SK-N-SH (cell line): Measurements from ENCODE around the gene LST1. TPM values are rescaled to one million over a fixed set of nuclear protein-coding genes. Genes with fewer than 3 reads are reported as not detected.

Experiments
- CTCF ChIA-PET: fragments of 300-600, 350-600 bp; formaldehyde crosslinking; extraction: SDS; loops from one replicate; lab custom pipeline; 2021; lab: Yijun Ruan, JAX
- POLR2A ChIA-PET: fragments of 350-600 bp; sonication (Branson Sonifier 250); formaldehyde crosslinking; extraction: SDS; loops from one replicate; lab custom pipeline; 2020; ENCODE audit warnings: antibody characterized with exemption, inconsistent platforms; lab: Yijun Ruan, JAX
- DNase-seq: peaks from one replicate; pipeline ENCODE4 v3.0.0; 2012
- H2AFZ ChIP-seq: fragments of 200-600 bp; sonication (generic); 2 replicates; pipeline ENCODE4 v1.8.1; 2016; ENCODE audit warnings: antibody characterized with exemption, mild to moderate bottlenecking, low read depth
- H3F3A ChIP-seq: fragments of 200-600 bp; sonication (generic); replicated peaks from 2 replicates; pipeline ENCODE3; 2016; ENCODE audit warnings: antibody characterized with exemption, mild to moderate bottlenecking; ENCODE audit not compliant: insufficient read depth
- H3K27ac ChIP-seq, 2 experiments: fragments of 200-500 bp in 1 of 2; fragments of 200-600 bp in 1 of 2; sonication (Bioruptor generic) in 1 of 2; sonication (generic), shearing (Covaris generic) in 1 of 2; 2 replicates each; pipeline versions ENCODE4 v1.5.1 to v1.6.1; 2014 to 2016; ENCODE audit warnings: low read depth in 2 of 2, inconsistent platforms in 1 of 2, low read length in 1 of 2, mild to moderate bottlenecking in 1 of 2, mixed read lengths in 1 of 2
- H3K27me3 ChIP-seq: fragments of 200-600 bp; sonication (generic), shearing (Covaris generic); 2 replicates; pipeline ENCODE4 v1.6.1; 2016; ENCODE audit warnings: mixed run types; ENCODE audit not compliant: insufficient read depth
- H3K36me3 ChIP-seq, 2 experiments: fragments of 200-500 bp in 1 of 2; fragments of 200-600 bp in 1 of 2; sonication (Bioruptor generic) in 1 of 2; sonication (generic) in 1 of 2; replicated peaks in 1 of 2; 2 replicates each; pipeline versions ENCODE3 to v1.5.1; 2014 to 2016; ENCODE audit warnings: low read length in 1 of 2, mild to moderate bottlenecking in 1 of 2; ENCODE audit not compliant: insufficient read depth in 2 of 2, control insufficient read depth in 1 of 2
- H3K4me1 ChIP-seq, 2 experiments: fragments of 200-500 bp in 1 of 2; fragments of 200-600 bp in 1 of 2; sonication (Bioruptor generic) in 1 of 2; sonication (generic), shearing (Covaris generic) in 1 of 2; 2 replicates each; pipeline versions ENCODE4 v1.5.1 to v1.6.1; 2014 to 2016; ENCODE audit warnings: low read depth in 1 of 2, low read length in 1 of 2, mixed run types in 1 of 2; ENCODE audit not compliant: insufficient read depth in 2 of 2, control insufficient read depth in 1 of 2
- H3K4me2 ChIP-seq: fragments of 200-600 bp; sonication (generic), shearing (Covaris generic); 2 replicates; pipeline ENCODE4 v1.6.1; 2017; ENCODE audit warnings: mixed run types
- H3K4me3 ChIP-seq, 2 experiments: fragments of 200-500 bp in 1 of 2; fragments of 200-600 bp in 1 of 2; sonication (Bioruptor generic) in 1 of 2; sonication (generic), shearing (Covaris generic) in 1 of 2; 2 replicates each; pipeline versions ENCODE4 v1.5.1 to v1.8.1; 2014 to 2016; ENCODE audit warnings: low read depth in 2 of 2, inconsistent platforms in 1 of 2, low read length in 1 of 2, mild to moderate bottlenecking in 1 of 2, mixed read lengths in 1 of 2, moderate library complexity in 1 of 2
- H3K79me2 ChIP-seq: fragments of 200-600 bp; sonication (generic); 2 replicates; pipeline ENCODE4 v1.8.1; 2017; ENCODE audit warnings: mild to moderate bottlenecking; ENCODE audit not compliant: insufficient read depth
- H3K9ac ChIP-seq: fragments of 200-600 bp; sonication (generic); 2 replicates; pipeline ENCODE4 v1.6.1; 2017; ENCODE audit warnings: mixed run types
- H3K9me2 ChIP-seq: fragments of 200-600 bp; sonication (generic); 2 replicates; pipeline ENCODE4 v1.6.1; 2017; ENCODE audit warnings: mixed run types
- H3K9me3 ChIP-seq: fragments of 200-600 bp; sonication (generic); 2 replicates; pipeline ENCODE4 v1.6.1; 2017; ENCODE audit warnings: mixed run types, mild to moderate bottlenecking, moderate library complexity
- H4K20me1 ChIP-seq: fragments of 200-600 bp; sonication (generic); 2 replicates; pipeline ENCODE4 v1.6.1; 2017; ENCODE audit warnings: mild to moderate bottlenecking, mixed run types; ENCODE audit not compliant: insufficient read depth
- CTCF ChIP-seq: fragments of 200-600 bp; sonication (generic); IDR thresholded peaks from 2 replicates; pipeline ENCODE4 v1.6.1; 2017; ENCODE audit warnings: antibody characterized with exemption, mild to moderate bottlenecking, moderate library complexity
- ELF1 ChIP-seq: IDR thresholded peaks from 2 replicates; pipeline ENCODE4 v1.4.0; 2012
- EP300 ChIP-seq, 2 experiments: IDR thresholded peaks; 2 replicates each; pipeline versions ENCODE4 v1.4.0 to v1.6.1; 2012; ENCODE audit warnings: borderline replicate concordance in 1 of 2, low read depth in 1 of 2, low read length in 1 of 2
- EZH2phosphoT487 ChIP-seq: fragments of 200-600 bp; sonication (generic); IDR thresholded peaks from 2 replicates; pipeline ENCODE4 v1.6.1; 2017; ENCODE audit warnings: low read depth, mixed run types, mild to moderate bottlenecking, antibody characterized with exemption, moderate library complexity, borderline replicate concordance
- FOSL2 ChIP-seq: IDR thresholded peaks from 2 replicates; pipeline ENCODE4 v1.4.0; 2012; ENCODE audit warnings: low read depth, mild to moderate bottlenecking, moderate library complexity, borderline replicate concordance
- FOXM1 ChIP-seq: IDR thresholded peaks from 2 replicates; pipeline ENCODE4 v1.4.0; 2012; ENCODE audit warnings: low read depth, mild to moderate bottlenecking
- GABPA ChIP-seq: IDR thresholded peaks from 2 replicates; pipeline ENCODE4 v1.4.0; 2012; ENCODE audit warnings: low read depth, mild to moderate bottlenecking
- JUND ChIP-seq: IDR thresholded peaks from 2 replicates; pipeline ENCODE4 v1.4.0; 2012
- MEF2A ChIP-seq: IDR thresholded peaks from 2 replicates; pipeline ENCODE4 v1.4.0; 2012; ENCODE audit warnings: low read depth, borderline replicate concordance
- NFIC ChIP-seq: IDR thresholded peaks from 2 replicates; pipeline ENCODE4 v1.4.0; 2012; ENCODE audit warnings: borderline replicate concordance
- RAD21 ChIP-seq: IDR thresholded peaks from 2 replicates; pipeline ENCODE4 v1.6.1; 2012; ENCODE audit warnings: mild to moderate bottlenecking, low read length
- RCOR1 ChIP-seq: fragments of 150-350 bp; IDR thresholded peaks from 2 replicates; pipeline ENCODE4 v1.6.1; 2017; ENCODE audit warnings: antibody characterized with exemption, low read length
- RFX5 ChIP-seq: IDR thresholded peaks from 2 replicates; pipeline ENCODE4 v1.6.1; 2012; ENCODE audit warnings: mild to moderate bottlenecking, improper control_type of control experiment, low read length
- SMC3 ChIP-seq: IDR thresholded peaks from 2 replicates; pipeline ENCODE4 v1.6.1; 2012; ENCODE audit warnings: low read depth, low read length, improper control_type of control experiment
- TCF12 ChIP-seq: IDR thresholded peaks from 2 replicates; pipeline ENCODE4 v1.4.0; 2012
- TEAD4 ChIP-seq: IDR thresholded peaks from 2 replicates; pipeline ENCODE4 v1.4.0; 2012; ENCODE audit warnings: mild to moderate bottlenecking, borderline replicate concordance; ENCODE audit not compliant: insufficient read depth
- USF1 ChIP-seq: IDR thresholded peaks from 2 replicates; pipeline ENCODE4 v1.4.0; 2012; ENCODE audit warnings: low read depth, borderline replicate concordance
- YY1 ChIP-seq: IDR thresholded peaks from 2 replicates; pipeline ENCODE4 v1.4.0; 2012; ENCODE audit warnings: low read depth, mild to moderate bottlenecking
- WGBS: methylation state at CpG from one replicate; pipeline ENCODE4 v1.1.6; 2017; ENCODE audit warnings: low lambda C conversion rate; 5-methylcytosine and 5-hydroxymethylcytosine counted together
- polyA plus RNA-seq, 3 experiments: library from polyadenylated mRNA; depleted of rRNA; stranded (reverse); fragments of >200 nt; gene quantifications; 2 replicates each; pipeline ENCODE4 v1.2.3, GENCODE V29; 2012
- TF ChIP-seq, protein P1 (sequence below): IDR thresholded peaks from 2 replicates; pipeline ENCODE4 v1.6.1; 2012; ENCODE audit warnings: mild to moderate bottlenecking, low read depth, low read length, moderate library complexity

LST1 gene
- polyA plus RNA-seq, 1 of the 3 experiments (the other 2 are of a cell fraction) = not detected

GRCh38 chr6:31607317-31607716 lies 21.2 kb downstream of the LST1 start:
- no peaks in the 10 kb centered on the region for H3K36me3 ChIP-seq
- H3K4me3 ChIP-seq = no peak overlapping the region
- 76% methylated on average over 1 of the region's 1 CpG for WGBS
- H3K4me2 ChIP-seq = no peak overlapping the region
- no peak for TF ChIP-seq TEAD4
- no peak for TF ChIP-seq RFX5
- no peak for TF ChIP-seq JUND
- no peak for TF ChIP-seq TCF12
- TF ChIP-seq EZH2phosphoT487 = no peak
- TF ChIP-seq SMC3 = no peak
- no peak for TF ChIP-seq FOXM1
- TF ChIP-seq RAD21 = no peak
- TF ChIP-seq EP300 (IDR thresholded peaks at IDR 0.05; ENCODE audit: borderline replicate concordance in 1 of 2, low read depth in 1 of 2, low read length in 1 of 2) = no peak
- no peak for TF ChIP-seq USF1
- TF ChIP-seq MEF2A = no peak
- TF ChIP-seq YY1 = no peak
- no peaks in the 10 kb centered on the region for H3K27me3 ChIP-seq
- POLR2A ChIA-PET = interaction anchor here (1.0 kb wide), 1 partner anchor 65 kb away, joined by 6 read pairs; the partner anchor contains the start of gene DDX39B
- no peaks in the 10 kb centered on the region for H3K9me2 ChIP-seq
- H3K9ac ChIP-seq = no peak overlapping the region
- no peaks in the 10 kb centered on the region for H3F3A ChIP-seq
- CTCF ChIA-PET = interaction anchor here (1.8 to 1.9 kb wide), 2 partner anchors 9 to 27 kb away, joined by 5 to 12 read pairs; no protein-coding TSS in a partner anchor
- no peak overlapping the region for H3K27ac ChIP-seq
- H3K4me1 ChIP-seq = no peaks in the 10 kb centered on the region; a peak in 1 of 4 replicates
- no peaks in the 10 kb centered on the region for H3K9me3 ChIP-seq
- H3K79me2 ChIP-seq = no peaks in the 10 kb centered on the region
- DNase-seq = no peak
- no peak overlapping the region for H2AFZ ChIP-seq
- H4K20me1 ChIP-seq = no peaks in the 10 kb centered on the region

DNA sequence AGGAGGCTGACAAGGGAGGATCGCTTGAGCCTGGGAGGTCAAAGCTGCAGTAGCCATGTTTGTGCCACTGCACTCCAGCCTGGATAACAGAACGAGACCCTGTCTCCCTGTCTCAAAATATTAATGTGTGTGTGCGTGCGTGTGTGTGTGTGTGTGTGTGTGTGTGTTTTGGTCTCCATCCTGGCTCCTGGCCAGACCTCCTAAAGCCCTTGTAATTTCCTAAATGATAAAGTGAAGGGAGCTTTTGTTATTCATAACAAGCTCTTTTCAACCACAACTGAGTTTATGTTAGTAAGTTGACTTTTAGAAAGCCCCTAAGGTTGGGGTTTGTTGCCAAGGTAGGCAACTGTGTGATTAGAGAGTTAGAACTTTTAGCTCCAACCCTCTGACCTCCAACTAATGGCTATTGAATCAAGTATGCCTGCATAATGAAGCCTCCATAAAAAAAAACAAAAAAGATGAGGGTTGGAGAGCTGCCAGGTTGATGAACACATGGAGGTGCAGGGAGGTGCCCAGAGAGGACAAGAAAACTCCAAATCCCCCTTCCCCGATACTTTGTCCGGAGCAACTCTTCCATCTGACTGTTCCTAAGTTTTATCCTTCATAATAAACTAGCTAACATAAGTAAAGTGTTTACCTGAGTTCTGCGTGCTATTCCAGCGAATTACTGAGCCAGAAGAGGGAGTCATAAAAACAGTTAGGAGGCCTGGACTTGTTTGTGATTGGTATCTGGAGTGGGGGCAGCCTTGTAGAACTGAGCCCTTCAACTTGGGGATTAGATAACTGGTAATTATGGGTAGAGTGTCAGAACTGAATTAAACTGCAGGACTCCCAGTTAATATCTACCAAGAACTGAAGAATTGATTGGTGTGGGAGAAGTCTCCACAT lies 23.7 kb downstream of the LST1 start:
- ChIA-PET CTCF (interaction anchor here (0.5 to 3.7 kb wide), 7 partner anchors 11 to 243 kb away, joined by 3 to 29 read pairs (median 3); partner anchors contain the start of genes ATP6V1G2, BAG6 and DDX39B), POLR2A (no interaction called here)
- H3F3A ChIP-seq = no peaks in the 10 kb centered on the region
- no peaks in the 10 kb centered on the region for H3K36me3 ChIP-seq
- H3K9me3 ChIP-seq = no peaks in the 10 kb centered on the region
- WGBS = 83% methylated on average over 8 of the region's 8 CpGs
- H3K4me3 ChIP-seq = no peak overlapping the region
- no peaks in the 10 kb centered on the region for H3K9me2 ChIP-seq
- H3K27ac ChIP-seq = no peak overlapping the region
- H3K79me2 ChIP-seq = no peaks in the 10 kb centered on the region
- no peak for TF ChIP-seq RCOR1
- no peak for TF ChIP-seq FOSL2
- TF ChIP-seq GABPA = no peak
- no peak for TF ChIP-seq USF1
- no peak for TF ChIP-seq MEF2A
- TF ChIP-seq SMC3 = no peak
- TF ChIP-seq, protein P1, sequence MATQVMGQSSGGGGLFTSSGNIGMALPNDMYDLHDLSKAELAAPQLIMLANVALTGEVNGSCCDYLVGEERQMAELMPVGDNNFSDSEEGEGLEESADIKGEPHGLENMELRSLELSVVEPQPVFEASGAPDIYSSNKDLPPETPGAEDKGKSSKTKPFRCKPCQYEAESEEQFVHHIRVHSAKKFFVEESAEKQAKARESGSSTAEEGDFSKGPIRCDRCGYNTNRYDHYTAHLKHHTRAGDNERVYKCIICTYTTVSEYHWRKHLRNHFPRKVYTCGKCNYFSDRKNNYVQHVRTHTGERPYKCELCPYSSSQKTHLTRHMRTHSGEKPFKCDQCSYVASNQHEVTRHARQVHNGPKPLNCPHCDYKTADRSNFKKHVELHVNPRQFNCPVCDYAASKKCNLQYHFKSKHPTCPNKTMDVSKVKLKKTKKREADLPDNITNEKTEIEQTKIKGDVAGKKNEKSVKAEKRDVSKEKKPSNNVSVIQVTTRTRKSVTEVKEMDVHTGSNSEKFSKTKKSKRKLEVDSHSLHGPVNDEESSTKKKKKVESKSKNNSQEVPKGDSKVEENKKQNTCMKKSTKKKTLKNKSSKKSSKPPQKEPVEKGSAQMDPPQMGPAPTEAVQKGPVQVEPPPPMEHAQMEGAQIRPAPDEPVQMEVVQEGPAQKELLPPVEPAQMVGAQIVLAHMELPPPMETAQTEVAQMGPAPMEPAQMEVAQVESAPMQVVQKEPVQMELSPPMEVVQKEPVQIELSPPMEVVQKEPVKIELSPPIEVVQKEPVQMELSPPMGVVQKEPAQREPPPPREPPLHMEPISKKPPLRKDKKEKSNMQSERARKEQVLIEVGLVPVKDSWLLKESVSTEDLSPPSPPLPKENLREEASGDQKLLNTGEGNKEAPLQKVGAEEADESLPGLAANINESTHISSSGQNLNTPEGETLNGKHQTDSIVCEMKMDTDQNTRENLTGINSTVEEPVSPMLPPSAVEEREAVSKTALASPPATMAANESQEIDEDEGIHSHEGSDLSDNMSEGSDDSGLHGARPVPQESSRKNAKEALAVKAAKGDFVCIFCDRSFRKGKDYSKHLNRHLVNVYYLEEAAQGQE = no peak
- TF ChIP-seq NFIC = no peak
- TF ChIP-seq CTCF = no peak
- TF ChIP-seq ELF1 = no peak
- H3K4me2 ChIP-seq = no peak overlapping the region
- no peak for DNase-seq
- H4K20me1 ChIP-seq = no peaks in the 10 kb centered on the region
- H2AFZ ChIP-seq = no peak overlapping the region
- H3K9ac ChIP-seq = no peak overlapping the region
- no peaks in the 10 kb centered on the region for H3K27me3 ChIP-seq
- H3K4me1 ChIP-seq = no peaks in the 10 kb centered on the region; a peak in 1 of 4 replicates
